ENCODE results near the gene NAV2.

DNA sequence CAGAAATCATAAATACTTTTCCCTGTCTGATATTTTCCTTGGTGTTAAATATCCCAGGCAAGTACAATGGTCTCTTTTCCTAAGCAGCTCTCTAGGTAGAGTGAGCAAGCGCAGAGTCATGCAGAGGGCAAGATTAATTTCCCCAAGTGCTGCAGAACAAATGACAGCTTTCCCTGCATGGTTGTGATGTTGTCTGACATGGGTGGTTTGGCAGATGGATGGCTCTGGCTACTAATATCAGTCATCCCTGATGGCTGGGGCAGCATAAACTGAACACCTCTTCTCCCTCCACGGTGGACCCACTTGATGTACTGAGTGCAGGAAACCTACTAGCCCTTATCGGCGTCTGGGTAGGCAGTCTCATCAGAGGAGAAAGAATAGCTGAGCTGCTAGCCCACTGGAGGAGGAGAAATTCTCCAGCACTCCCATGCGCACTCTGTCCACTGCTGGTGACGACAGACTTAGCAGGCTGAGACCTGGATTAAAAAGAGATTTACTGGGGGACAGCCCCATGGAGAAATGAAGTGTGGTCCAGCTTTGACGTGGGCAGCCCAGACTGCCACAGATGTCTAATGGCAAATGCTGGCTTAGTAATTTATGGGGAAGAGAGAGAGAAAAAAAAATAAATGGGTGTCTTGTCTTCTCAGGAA is 244.8 kb downstream of the NAV2 start:
- TF ChIP-seq POLR2AphosphoS5 (IDR thresholded peaks at IDR 0.05; ENCODE audit: borderline replicate concordance, low read depth, low read length): no peak
- TF ChIP-seq EZH2 (IDR thresholded peaks at IDR 0.05): no peak

Measured in SK-N-MC (cell line).